ENCODE measurements around the gene CRACR2A.

CRACR2A gene

DNA sequence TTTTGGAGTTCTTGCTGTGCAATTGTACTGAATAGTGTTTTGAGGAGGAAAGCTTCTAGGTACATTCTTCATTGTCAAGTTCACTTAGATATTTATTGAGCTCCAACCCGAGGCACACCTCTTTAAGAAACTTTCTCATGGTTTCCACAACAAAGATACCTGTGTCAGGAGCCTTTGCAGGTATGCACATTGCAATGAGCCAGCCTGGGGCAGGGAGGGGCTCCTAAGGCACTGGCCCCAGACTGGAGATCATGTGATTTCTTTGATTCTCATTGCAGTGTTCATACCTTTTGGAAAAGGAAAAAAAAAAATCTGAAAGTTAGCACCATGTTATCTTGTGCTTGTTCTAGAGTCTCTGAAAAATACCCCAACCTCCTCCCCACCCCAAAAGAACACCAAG is 181.6 kb downstream of the CRACR2A start:
- H3K4me3 ChIP-seq (replicated peaks; ENCODE audit: low read depth, low read length), result no peak overlapping the region
- TF ChIP-seq, protein P1, sequence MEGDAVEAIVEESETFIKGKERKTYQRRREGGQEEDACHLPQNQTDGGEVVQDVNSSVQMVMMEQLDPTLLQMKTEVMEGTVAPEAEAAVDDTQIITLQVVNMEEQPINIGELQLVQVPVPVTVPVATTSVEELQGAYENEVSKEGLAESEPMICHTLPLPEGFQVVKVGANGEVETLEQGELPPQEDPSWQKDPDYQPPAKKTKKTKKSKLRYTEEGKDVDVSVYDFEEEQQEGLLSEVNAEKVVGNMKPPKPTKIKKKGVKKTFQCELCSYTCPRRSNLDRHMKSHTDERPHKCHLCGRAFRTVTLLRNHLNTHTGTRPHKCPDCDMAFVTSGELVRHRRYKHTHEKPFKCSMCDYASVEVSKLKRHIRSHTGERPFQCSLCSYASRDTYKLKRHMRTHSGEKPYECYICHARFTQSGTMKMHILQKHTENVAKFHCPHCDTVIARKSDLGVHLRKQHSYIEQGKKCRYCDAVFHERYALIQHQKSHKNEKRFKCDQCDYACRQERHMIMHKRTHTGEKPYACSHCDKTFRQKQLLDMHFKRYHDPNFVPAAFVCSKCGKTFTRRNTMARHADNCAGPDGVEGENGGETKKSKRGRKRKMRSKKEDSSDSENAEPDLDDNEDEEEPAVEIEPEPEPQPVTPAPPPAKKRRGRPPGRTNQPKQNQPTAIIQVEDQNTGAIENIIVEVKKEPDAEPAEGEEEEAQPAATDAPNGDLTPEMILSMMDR (IDR thresholded peaks at IDR 0.05; ENCODE audit: low read length, missing control alignments), result no peak
- no peak for DNase-seq (ENCODE audit: low read depth)

- H3K4me3 ChIP-seq (replicated peaks; ENCODE audit: low read depth, low read length), result no peak overlapping the region
- no peak for DNase-seq (ENCODE audit: low read depth)
- TF ChIP-seq, protein P1 (IDR thresholded peaks at IDR 0.05; ENCODE audit: low read length, missing control alignments), result no peak
These were observed 184.2 kb downstream of the CRACR2A start for GRCh38 chr12:3568695-3569094.

DNA sequence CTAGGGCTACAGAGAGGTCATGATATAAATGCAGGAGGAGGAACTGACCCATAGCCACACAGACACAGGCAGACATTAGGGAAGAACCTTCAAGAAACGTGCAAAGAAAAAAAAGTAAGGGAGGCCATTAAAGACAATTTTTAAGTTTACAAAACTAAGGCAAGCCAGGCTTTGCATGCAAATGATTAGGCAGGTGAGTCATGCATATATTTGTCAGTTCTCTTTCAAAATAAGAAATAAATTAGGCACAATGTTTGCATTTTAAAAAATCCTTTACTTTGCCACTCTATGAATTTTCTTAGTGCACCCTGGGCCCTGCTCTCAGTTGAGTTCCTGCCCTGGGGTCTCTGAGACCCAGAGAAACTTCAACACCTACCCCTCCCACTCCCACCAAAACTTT is 186.9 kb downstream of the CRACR2A start:
- no peak overlapping the region for H3K4me3 ChIP-seq (replicated peaks; ENCODE audit: low read depth, low read length)
- DNase-seq (ENCODE audit: low read depth), result no peak
- TF ChIP-seq, protein P1 (IDR thresholded peaks at IDR 0.05; ENCODE audit: low read length, missing control alignments), result no peak
